ENCODE results near the gene CNN1.

Gene CNN1

DNA sequence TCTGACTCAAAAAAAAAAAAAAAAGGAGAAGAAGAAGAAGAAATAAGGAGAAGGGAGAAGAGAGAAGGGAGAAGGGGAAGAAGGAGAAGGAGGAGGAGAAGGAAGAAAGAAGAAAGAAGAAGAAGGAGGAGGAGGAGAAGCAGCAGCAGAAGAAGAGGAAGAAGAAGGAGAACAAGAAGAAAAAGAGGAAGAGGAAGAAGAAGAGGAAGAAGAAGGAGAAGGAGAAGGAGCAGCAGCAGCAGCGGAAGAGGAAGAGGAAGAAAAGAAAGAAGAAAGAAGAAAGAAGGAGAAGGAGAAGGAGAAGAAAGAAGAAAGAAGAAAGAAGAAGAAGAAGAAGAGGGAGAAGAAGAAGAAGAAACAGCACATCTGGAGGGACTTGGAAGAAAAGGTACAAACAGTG, 4.1 kb upstream of the CNN1 start:
- no peak for DNase-seq (ENCODE audit: low read depth in 2 of 2)

GRCh38 chr19:11534948-11535347, 3.7 kb upstream of the CNN1 start:
- no peak for DNase-seq (ENCODE audit: low read depth in 2 of 2)

- peak; percentile 76 to 83 for DNase-seq (ENCODE audit: low read depth in 2 of 2)
Measured at GRCh38 chr19:11535792-11536595, 2.7 kb upstream of the CNN1 start.

DNA sequence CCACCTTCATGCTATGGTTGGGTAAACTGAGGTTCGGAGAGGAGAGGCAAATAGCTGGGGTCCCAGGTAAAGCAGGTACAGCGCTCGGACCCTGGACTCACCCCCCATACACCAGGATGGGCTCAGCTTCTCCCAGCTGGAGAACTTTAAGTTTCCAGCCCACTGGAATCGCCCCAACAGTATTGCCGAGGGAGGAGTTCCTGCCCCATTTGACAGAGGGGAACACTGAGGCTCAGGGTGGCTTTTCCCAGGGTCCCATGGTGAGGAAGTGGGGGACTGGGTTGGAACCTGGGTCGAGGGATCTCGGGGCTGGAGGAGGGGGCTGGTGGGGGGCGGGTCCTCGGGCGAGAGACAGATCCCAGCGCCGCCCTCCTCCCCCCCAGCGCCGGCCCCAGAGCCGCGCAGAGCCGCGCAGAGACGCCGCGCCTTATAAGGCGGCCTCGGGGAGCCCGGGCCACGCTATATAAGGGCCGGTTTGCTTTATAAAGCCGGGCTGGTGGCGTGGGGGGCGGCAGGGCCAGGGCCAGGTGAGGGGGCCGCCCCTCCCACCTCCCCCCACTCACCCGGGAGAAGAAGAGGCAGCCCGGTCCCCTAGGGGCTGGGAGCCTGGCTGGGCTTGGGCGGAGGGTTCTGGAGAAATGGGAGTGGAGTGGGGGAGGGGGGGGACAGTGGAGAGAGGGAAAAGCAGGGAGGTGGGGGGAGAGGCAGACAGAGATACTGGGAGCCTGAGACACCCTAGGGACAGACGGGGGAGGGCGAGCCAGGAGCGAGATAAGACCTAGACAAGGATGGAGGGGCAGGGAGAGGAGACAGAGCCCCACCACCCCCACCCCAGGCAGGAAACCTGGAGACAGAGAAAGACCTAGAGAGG, 1.1 kb downstream of the CNN1 start:
- DNase-seq (ENCODE audit: low read depth in 2 of 2): no peak

DNA sequence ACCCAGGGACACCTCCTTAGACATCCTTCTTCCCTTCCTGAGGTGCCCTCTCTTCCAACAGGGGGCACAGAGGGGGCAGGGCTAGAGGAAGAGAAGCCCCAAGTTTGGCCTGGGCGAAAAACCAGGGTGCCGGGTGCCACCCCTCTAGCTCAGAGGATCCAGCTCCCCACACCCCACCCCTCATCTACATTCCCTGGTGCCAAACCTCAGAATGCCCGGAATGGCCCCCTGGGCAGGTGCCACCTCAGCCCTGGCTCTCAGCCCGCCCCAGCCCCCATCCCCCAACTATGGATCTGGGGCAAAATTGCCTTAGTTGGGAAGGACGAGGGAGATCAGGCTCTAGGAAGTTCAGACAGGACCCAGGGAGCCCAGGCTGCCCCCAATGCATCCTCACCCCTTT, 2.0 kb downstream of the CNN1 start:
- DNase-seq (ENCODE audit: low read depth in 2 of 2): no peak

- DNase-seq (ENCODE audit: low read depth in 2 of 2): no peak
Measured at GRCh38 chr19:11541238-11541637, 2.6 kb downstream of the CNN1 start.

- DNase-seq (ENCODE audit: low read depth in 2 of 2): no peak
Measured at GRCh38 chr19:11547929-11548700, 9.5 kb downstream of the CNN1 start.

DNA sequence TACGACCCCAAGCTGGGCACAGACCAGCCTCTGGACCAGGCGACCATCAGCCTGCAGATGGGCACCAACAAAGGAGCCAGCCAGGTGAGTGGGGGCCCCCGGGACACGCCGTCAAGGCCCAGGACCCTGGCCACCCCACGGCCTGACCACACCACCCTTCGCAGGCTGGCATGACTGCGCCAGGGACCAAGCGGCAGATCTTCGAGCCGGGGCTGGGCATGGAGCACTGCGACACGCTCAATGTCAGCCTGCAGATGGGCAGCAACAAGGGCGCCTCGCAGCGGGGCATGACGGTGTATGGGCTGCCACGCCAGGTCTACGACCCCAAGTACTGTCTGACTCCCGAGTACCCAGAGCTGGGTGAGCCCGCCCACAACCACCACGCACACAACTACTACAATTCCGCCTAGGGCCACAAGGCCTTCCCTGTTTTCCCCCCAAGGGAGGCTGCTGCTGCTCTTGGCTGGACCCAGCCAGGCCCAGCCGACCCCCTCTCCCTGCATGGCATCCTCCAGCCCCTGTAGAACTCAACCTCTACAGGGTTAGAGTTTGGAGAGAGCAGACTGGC, 10.8 kb downstream of the CNN1 start:
- no peak for DNase-seq (ENCODE audit: low read depth in 2 of 2)

DNA sequence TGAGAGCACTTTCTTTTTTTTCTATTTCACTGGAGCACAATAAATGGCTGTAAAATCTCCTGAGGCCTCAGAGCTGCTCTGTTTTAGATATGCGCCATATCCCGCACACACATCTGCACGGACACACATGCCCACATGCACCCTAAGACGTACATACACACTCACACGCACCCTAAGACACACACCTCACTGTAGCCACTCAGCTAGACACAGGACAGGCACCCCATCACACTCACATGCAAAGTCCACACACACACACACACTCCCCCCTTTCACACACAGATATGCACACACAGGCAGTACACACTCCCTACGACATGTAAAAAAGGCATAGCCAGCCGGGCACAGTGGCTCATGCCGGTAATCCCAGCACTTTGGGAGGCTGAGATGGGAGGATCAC, 11.6 kb downstream of the CNN1 start:
- DNase-seq (ENCODE audit: low read depth in 2 of 2): no peak

DNA sequence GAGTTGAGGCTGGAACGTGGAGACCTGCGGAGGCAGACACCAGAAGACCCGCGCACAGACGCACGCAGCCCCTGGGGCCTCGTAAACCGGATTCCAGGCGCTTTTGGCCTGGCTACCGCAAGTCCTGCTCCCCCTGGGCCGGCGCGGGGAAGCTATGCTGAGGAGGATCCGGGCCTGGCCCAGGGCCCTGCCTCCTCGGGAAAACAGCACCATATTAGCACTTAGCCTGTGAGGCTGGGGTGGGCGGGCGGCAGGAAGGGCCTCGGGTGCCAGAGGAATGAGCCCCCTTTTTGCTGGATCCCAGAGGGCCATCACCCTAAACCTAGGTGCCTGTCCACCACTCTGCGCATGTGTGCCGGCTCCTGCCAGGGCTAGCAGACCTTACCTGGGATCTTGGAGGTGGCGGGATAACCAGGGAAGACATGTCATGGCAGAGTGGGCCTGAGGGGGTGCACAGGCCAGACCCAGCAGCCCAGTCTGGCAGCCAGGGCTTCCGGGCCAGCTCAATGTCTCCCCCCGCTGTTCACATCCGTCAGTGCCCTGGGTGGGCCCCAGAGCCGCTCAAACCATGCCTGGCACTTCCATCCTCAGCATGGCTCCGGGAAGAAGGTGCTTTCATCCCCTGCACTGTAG, 13.1 kb downstream of the CNN1 start:
- DNase-seq (ENCODE audit: low read depth in 2 of 2): no peak

- no peak for DNase-seq (ENCODE audit: low read depth in 2 of 2)
Measured at GRCh38 chr19:11552666-11553372, 14.2 kb downstream of the CNN1 start.

GRCh38 chr19:11554160-11554559, 15.5 kb downstream of the CNN1 start:
- DNase-seq (ENCODE audit: low read depth in 2 of 2): no peak

- no peak for DNase-seq (ENCODE audit: low read depth in 2 of 2)
Measured at GRCh38 chr19:11555246-11555645, 16.6 kb downstream of the CNN1 start.

DNA sequence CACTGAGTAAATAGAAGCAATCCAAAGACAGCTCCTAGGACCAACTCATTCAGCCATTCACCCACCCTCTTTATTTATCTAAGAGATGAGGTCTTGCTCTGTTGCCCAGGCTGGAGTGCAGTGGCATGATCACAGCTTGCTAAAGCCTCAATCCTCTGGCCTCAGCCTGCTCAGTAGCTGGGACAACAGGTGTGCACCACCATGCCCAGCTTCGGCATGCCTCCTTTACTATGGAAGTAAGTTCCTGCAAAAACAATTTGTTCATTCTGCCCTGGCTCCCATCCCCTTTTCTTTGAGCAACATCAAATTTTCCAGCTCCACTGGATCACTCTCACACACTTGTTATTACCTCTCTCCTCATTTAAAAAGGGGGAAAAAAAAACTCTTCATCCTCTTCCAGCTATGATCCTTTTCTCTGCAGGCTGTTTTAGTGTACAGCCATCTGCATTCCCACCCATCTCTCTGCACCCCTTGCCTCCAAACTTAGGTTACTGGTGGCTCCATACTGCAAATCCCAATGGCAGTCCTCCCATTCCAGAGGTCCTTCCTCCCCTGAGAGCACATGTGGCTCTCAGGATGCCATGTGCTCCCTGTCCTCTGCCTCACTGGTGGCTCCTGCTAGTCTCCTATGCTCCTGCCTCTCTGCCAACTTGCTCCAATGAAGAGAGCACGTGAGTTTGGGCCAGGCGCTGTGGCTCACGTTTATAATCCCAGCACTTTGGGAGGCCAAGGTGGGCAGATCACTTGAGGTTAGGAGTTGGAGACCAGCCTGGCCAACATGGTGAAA, 18.2 kb downstream of the CNN1 start:
- no peak for DNase-seq (ENCODE audit: low read depth in 2 of 2)

- peak; percentile 95 to 97 for DNase-seq (ENCODE audit: low read depth in 2 of 2)
Measured at GRCh38 chr19:11558881-11559828, 20.5 kb downstream of the CNN1 start, which contains the start of gene ELOF1. Gene ELOF1 (minus strand): TSS chr19:11559230. CDS start chr19:11554347, 4,883 bp downstream.

GRCh38 chr19:11560404-11561051, 21.9 kb downstream of the CNN1 start:
- DNase-seq (ENCODE audit: low read depth in 2 of 2): peak; percentile 51 to 55

DNA sequence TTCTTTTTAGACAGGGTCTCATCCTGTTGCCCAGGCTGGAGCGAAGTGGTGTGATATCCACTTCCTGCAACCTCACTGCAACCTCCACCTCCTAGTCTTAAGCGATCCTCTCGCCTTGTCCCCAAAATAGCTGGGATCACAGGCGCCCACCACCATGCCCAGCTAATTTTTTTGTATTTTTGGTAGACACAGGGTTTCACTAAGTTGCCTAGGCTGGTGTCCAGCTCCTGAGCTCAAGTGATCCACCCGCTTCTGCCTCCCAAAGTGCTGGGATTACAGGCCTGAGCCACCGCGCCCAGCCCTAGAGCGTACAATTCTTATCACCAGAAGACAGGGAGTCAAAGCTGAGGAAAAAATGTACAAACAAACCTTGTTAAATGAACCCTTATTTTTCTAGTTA, 24.9 kb downstream of the CNN1 start:
- no peak for DNase-seq (ENCODE audit: low read depth in 2 of 2)
